Measurements from ENCODE around the gene CALML5. TPM values are rescaled to one million over a fixed set of nuclear protein-coding genes. Genes with fewer than 3 reads are reported as not detected.

Gene CALML5
- total RNA-seq, 2 experiments from 2014 or later, result not detected

DNA sequence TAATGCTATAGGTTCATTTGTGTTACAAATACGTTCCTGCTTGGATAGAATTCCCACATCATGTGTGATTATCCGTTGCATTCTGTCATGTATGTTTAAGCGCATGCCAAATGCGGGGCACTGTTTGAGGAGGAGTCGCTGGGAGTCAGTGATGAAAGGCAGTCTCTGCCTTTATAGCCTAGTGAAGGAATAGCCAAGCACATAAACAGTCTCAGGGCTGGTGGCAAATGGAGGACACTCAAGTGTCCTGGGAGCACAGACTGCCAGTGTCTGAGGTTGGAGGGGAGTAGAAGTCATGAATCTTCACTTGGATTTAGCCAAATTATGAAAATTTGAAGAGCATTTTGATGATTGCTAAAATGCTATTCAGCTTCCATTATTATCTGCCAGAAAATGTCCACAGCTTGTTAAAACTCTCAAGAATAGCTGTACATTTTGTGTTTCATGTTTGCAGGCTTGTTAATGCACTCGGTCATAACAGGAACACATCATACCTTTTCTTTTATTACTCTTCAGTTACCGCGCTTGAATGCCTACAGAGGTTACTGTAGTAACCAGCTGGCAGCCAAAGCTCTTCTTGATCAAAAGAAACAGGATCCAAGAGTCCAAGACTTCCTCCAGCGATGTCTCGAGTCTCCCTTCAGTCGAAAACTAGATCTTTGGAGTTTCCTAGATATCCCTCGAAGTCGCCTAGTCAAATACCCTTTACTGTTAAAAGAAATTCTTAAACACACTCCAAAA lies 45.5 kb downstream of the CALML5 start:
- Histone ChIP-seq H3K79me2 (ENCODE audit: insufficient read depth, low read depth, low read length) (peaks cover 24% of the 10 kb centered on the region; the same call in 1 of the 2 replicates), H4K20me1 (ENCODE audit: insufficient read depth, low read length) (no peaks in the 10 kb centered on the region), H3K9me2 (ENCODE audit: insufficient read depth, low read length) (no peaks in the 10 kb centered on the region), H3K9me3 (ENCODE audit: low read length) (no peaks in the 10 kb centered on the region), H3K4me2 (ENCODE audit: low read length) (no peak overlapping the region), H3K36me3 (ENCODE audit: insufficient read depth, low read length) (peaks cover 74% of the 10 kb centered on the region), H2AFZ (ENCODE audit: low read length) (no peak overlapping the region), H3K27ac (ENCODE audit: low read depth, low read length, poor library complexity, severe bottlenecking) (no peak overlapping the region), H3K4me1 (ENCODE audit: insufficient read depth, low read length, poor library complexity, severe bottlenecking) (no peaks in the 10 kb centered on the region), H3K4me3 (ENCODE audit: low read depth, low read length, poor library complexity, severe bottlenecking) (no peak overlapping the region)
- POLR2A ChIA-PET, result interaction anchor here (1.2 kb wide), 1 partner anchor 43 kb away, joined by 5 read pairs; no protein-coding TSS in a partner anchor
- CTCF ChIA-PET (ENCODE audit: unreplicated experiment), result no interaction called here
- intact Hi-C loops (cut with micrococcal nuclease; ENCODE audit: unreplicated experiment), result no loop called here
- DNase-seq (ENCODE audit: low spot score), result no peak
- BruUV-seq (replicated peaks), result no TSS peak
- TF ChIP-seq, protein P1, sequence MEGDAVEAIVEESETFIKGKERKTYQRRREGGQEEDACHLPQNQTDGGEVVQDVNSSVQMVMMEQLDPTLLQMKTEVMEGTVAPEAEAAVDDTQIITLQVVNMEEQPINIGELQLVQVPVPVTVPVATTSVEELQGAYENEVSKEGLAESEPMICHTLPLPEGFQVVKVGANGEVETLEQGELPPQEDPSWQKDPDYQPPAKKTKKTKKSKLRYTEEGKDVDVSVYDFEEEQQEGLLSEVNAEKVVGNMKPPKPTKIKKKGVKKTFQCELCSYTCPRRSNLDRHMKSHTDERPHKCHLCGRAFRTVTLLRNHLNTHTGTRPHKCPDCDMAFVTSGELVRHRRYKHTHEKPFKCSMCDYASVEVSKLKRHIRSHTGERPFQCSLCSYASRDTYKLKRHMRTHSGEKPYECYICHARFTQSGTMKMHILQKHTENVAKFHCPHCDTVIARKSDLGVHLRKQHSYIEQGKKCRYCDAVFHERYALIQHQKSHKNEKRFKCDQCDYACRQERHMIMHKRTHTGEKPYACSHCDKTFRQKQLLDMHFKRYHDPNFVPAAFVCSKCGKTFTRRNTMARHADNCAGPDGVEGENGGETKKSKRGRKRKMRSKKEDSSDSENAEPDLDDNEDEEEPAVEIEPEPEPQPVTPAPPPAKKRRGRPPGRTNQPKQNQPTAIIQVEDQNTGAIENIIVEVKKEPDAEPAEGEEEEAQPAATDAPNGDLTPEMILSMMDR (conservative IDR thresholded peaks at IDR 0.05; ENCODE audit: low read length), result no peak
- TF ChIP-seq EZH2phosphoT487 (IDR thresholded peaks at IDR 0.05; ENCODE audit: borderline replicate concordance, low read depth, low read length), result no peak

- H3K4me2 ChIP-seq (ENCODE audit: low read length), result no peak overlapping the region
Measured at GRCh38 chr10:5450605-5451384, 48.6 kb downstream of the CALML5 start.

More at GRCh38 chr10:5450605-5451384, 48.6 kb downstream of the CALML5 start:
- no peak for DNase-seq (ENCODE audit: low spot score)
- TF ChIP-seq, protein P1 (conservative IDR thresholded peaks at IDR 0.05; ENCODE audit: low read length), result no peak
- TF ChIP-seq EZH2phosphoT487 (IDR thresholded peaks at IDR 0.05; ENCODE audit: borderline replicate concordance, low read depth, low read length), result no peak
- no peak overlapping the region for H3K4me3 ChIP-seq (ENCODE audit: low read depth, low read length, poor library complexity, severe bottlenecking)
- BruUV-seq (replicated peaks), result no TSS peak
- H3K27ac ChIP-seq (ENCODE audit: low read depth, low read length, poor library complexity, severe bottlenecking), result no peak overlapping the region
- peaks cover 51% of the 10 kb centered on the region; the same call in 1 of the 2 replicates for H3K79me2 ChIP-seq (ENCODE audit: insufficient read depth, low read depth, low read length)
- H4K20me1 ChIP-seq (ENCODE audit: insufficient read depth, low read length), result peaks cover 9% of the 10 kb centered on the region; the same call in 1 of the 2 replicates
- H3K4me1 ChIP-seq (ENCODE audit: insufficient read depth, low read length, poor library complexity, severe bottlenecking), result peaks cover 20% of the 10 kb centered on the region
- no peaks in the 10 kb centered on the region for H3K9me3 ChIP-seq (ENCODE audit: low read length)
- intact Hi-C loops (cut with micrococcal nuclease; ENCODE audit: unreplicated experiment), result no loop called here
- POLR2A ChIA-PET, result no interaction called here
- peaks cover 43% of the 10 kb centered on the region for H3K36me3 ChIP-seq (ENCODE audit: insufficient read depth, low read length)
- H3K9me2 ChIP-seq (ENCODE audit: insufficient read depth, low read length), result no peaks in the 10 kb centered on the region
- no peak overlapping the region for H2AFZ ChIP-seq (ENCODE audit: low read length)
- CTCF ChIA-PET (ENCODE audit: unreplicated experiment), result no interaction called here
